Measurements from ENCODE around the gene PPP1R1C. TPM values are rescaled to one million over a fixed set of nuclear protein-coding genes. Genes with fewer than 3 reads are reported as not detected.
"Not testable (repeated sequence)": the region's sequence is repeated elsewhere in the genome, so short reads cannot be mapped to it uniquely, and the experiment has no call there.

Gene PPP1R1C
- total RNA-seq, 1 experiment from 2014 or later: 3.4 TPM

DNA sequence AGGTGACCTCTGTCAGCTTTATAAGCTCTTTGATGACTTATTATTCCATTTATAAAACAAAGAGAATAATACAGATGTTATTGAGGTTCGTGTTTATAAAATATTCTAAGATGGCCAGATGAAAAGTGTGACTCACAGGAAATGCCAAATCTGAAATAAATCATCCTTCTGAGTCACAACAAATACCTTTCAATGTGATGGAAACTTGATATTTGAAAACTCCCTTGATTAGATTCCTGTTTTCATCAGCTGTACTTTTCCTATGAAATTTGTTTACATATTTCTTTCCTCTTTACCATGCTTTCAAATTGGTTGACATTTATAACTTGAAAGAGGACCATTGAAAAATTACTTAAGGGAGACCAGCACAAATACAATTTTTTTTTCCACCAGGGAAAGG, 30.6 kb upstream of the PPP1R1C start (continued):
- TF ChIP-seq, protein P1, sequence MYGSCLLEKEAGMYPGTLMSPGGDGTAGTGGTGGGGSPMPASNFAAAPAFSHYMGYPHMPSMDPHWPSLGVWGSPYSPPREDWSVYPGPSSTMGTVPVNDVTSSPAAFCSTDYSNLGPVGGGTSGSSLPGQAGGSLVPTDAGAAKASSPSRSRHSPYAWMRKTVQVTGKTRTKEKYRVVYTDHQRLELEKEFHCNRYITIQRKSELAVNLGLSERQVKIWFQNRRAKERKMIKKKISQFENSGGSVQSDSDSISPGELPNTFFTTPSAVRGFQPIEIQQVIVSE (CRISPR knock-in tag; IDR thresholded peaks at IDR 0.05; ENCODE audit: borderline replicate concordance): no peak
- TF ChIP-seq RORB (CRISPR knock-in tag; IDR thresholded peaks at IDR 0.05) (no peak), FOXP1 (CRISPR knock-in tag; IDR thresholded peaks at IDR 0.05; ENCODE audit: borderline replicate concordance) (no peak), E2F5 (CRISPR knock-in tag; IDR thresholded peaks at IDR 0.05) (no peak), ELF4 (CRISPR knock-in tag; IDR thresholded peaks at IDR 0.05; ENCODE audit: low read depth) (no peak), IRF2 (CRISPR knock-in tag; IDR thresholded peaks at IDR 0.05; ENCODE audit: borderline replicate concordance, low read depth) (no peak), NFATC4 (CRISPR knock-in tag; IDR thresholded peaks at IDR 0.05) (no peak)
- TF ChIP-seq, protein P2, sequence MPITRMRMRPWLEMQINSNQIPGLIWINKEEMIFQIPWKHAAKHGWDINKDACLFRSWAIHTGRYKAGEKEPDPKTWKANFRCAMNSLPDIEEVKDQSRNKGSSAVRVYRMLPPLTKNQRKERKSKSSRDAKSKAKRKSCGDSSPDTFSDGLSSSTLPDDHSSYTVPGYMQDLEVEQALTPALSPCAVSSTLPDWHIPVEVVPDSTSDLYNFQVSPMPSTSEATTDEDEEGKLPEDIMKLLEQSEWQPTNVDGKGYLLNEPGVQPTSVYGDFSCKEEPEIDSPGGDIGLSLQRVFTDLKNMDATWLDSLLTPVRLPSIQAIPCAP (CRISPR knock-in tag; IDR thresholded peaks at IDR 0.05): no peak

- H3K27ac Mint-ChIP-seq; DNase-seq (ENCODE audit: low spot score); H3K4me3 Mint-ChIP-seq; POLR2A ChIA-PET; H3K27me3 Mint-ChIP-seq (ENCODE audit: low read depth); ATAC-seq; H3K4me1 Mint-ChIP-seq; H3K36me3 Mint-ChIP-seq; H3K9me3 Mint-ChIP-seq: not testable (repeated sequence)
- CTCF ChIA-PET: interaction anchor here (0.5 kb wide), 1 partner anchor 144 kb away, joined by 3 read pairs; no protein-coding TSS in a partner anchor
Measured at GRCh38 chr2:181955866-181956265, 29.8 kb upstream of the PPP1R1C start.

DNA sequence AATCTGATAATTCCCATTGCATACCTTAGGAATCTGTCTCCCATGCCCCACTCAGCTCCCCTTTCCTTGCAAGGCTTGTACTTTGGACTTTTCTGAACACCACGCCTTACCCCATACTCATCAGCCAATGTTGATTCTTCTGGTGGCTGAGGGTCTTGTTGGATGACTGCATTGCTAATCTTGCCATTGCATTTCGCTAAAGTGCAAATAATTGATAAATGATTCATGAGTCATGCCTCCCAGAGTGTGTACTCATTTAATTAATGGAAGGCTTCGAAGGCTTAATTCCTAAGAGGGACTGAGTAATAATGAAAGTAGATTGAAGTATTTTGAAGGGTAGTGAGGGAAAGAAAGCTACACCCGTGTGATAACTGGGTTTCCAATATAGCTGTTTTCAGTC, 28.0 kb upstream of the PPP1R1C start:
- DNase-seq (ENCODE audit: low spot score) (no peak), ATAC-seq (no peak)
- ChIA-PET POLR2A (no interaction called here), CTCF (no interaction called here)
- Mint-ChIP-seq H3K9me3 (peaks cover 6% of the 10 kb centered on the region; the same call in 1 of the 2 replicates), H3K27me3 (ENCODE audit: low read depth) (no peaks in the 10 kb centered on the region), H3K36me3 (no peaks in the 10 kb centered on the region), H3K4me3 (no peak overlapping the region), H3K27ac (no peak overlapping the region), H3K4me1 (peaks cover 9% of the 10 kb centered on the region; the same call in 1 of the 2 replicates)
- TF ChIP-seq, protein P3, sequence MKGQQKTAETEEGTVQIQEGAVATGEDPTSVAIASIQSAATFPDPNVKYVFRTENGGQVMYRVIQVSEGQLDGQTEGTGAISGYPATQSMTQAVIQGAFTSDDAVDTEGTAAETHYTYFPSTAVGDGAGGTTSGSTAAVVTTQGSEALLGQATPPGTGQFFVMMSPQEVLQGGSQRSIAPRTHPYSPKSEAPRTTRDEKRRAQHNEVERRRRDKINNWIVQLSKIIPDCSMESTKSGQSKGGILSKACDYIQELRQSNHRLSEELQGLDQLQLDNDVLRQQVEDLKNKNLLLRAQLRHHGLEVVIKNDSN (CRISPR knock-in tag; IDR thresholded peaks at IDR 0.05): no peak
- no peak for TF ChIP-seq RELA (CRISPR knock-in tag; IDR thresholded peaks at IDR 0.05; ENCODE audit: borderline replicate concordance)
- no peak for TF ChIP-seq IRF2 (CRISPR knock-in tag; IDR thresholded peaks at IDR 0.05; ENCODE audit: borderline replicate concordance, low read depth)
- TF ChIP-seq ZMAT4 (CRISPR knock-in tag; IDR thresholded peaks at IDR 0.05): no peak
- TF ChIP-seq NFATC4 (CRISPR knock-in tag; IDR thresholded peaks at IDR 0.05): no peak
- no peak for TF ChIP-seq FOXJ3 (CRISPR knock-in tag; IDR thresholded peaks at IDR 0.05; ENCODE audit: borderline replicate concordance)
- no peak for TF ChIP-seq ZNF232 (CRISPR knock-in tag; IDR thresholded peaks at IDR 0.05)
- no peak for TF ChIP-seq NR1H2 (CRISPR knock-in tag; IDR thresholded peaks at IDR 0.05)
- no peak for TF ChIP-seq JAZF1 (CRISPR knock-in tag; IDR thresholded peaks at IDR 0.05)
- TF ChIP-seq CBFB (CRISPR knock-in tag; IDR thresholded peaks at IDR 0.05; ENCODE audit: low read depth): no peak
- TF ChIP-seq ELF4 (CRISPR knock-in tag; IDR thresholded peaks at IDR 0.05; ENCODE audit: low read depth): no peak

DNA sequence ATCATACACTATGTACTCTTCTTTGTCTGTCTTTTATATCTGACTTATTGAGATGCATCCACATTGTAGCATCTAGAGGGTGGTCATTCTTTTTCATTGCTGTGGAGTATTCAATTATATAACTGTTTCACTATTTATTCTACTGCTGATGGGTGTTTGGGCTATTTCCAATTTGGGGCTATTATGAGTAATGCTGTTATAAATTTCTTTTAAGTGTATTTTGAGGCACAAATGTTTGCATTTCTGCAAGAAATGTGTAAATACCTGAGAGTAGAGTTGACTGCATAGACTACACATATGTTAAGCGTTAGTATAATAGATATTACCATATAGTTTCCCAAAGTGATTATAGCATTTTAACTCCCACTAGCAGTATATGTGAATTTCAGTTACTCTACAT, 26.9 kb upstream of the PPP1R1C start:
- Mint-ChIP-seq H3K27ac (no peak overlapping the region), H3K4me3 (no peak overlapping the region), H3K4me1 (peaks cover 6% of the 10 kb centered on the region; the same call in 1 of the 2 replicates), H3K9me3 (peaks cover 6% of the 10 kb centered on the region; the same call in 1 of the 2 replicates), H3K36me3 (no peaks in the 10 kb centered on the region), H3K27me3 (ENCODE audit: low read depth) (no peaks in the 10 kb centered on the region)
- CTCF ChIA-PET: no interaction called here
- ATAC-seq (no peak), DNase-seq (ENCODE audit: low spot score) (no peak)
- POLR2A ChIA-PET: no interaction called here
- TF ChIP-seq NFATC4 (CRISPR knock-in tag; IDR thresholded peaks at IDR 0.05) (no peak), CREB1 (CRISPR knock-in tag; IDR thresholded peaks at IDR 0.05) (no peak), PREB (CRISPR knock-in tag; IDR thresholded peaks at IDR 0.05; ENCODE audit: borderline replicate concordance) (no peak), ATF2 (CRISPR knock-in tag; IDR thresholded peaks at IDR 0.05; ENCODE audit: borderline replicate concordance, low read depth) (no peak), KAT7 (CRISPR knock-in tag; IDR thresholded peaks at IDR 0.05; ENCODE audit: borderline replicate concordance) (no peak)
- TF ChIP-seq, protein P4, sequence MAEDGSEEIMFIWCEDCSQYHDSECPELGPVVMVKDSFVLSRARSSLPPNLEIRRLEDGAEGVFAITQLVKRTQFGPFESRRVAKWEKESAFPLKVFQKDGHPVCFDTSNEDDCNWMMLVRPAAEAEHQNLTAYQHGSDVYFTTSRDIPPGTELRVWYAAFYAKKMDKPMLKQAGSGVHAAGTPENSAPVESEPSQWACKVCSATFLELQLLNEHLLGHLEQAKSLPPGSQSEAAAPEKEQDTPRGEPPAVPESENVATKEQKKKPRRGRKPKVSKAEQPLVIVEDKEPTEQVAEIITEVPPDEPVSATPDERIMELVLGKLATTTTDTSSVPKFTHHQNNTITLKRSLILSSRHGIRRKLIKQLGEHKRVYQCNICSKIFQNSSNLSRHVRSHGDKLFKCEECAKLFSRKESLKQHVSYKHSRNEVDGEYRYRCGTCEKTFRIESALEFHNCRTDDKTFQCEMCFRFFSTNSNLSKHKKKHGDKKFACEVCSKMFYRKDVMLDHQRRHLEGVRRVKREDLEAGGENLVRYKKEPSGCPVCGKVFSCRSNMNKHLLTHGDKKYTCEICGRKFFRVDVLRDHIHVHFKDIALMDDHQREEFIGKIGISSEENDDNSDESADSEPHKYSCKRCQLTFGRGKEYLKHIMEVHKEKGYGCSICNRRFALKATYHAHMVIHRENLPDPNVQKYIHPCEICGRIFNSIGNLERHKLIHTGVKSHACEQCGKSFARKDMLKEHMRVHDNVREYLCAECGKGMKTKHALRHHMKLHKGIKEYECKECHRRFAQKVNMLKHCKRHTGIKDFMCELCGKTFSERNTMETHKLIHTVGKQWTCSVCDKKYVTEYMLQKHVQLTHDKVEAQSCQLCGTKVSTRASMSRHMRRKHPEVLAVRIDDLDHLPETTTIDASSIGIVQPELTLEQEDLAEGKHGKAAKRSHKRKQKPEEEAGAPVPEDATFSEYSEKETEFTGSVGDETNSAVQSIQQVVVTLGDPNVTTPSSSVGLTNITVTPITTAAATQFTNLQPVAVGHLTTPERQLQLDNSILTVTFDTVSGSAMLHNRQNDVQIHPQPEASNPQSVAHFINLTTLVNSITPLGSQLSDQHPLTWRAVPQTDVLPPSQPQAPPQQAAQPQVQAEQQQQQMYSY (CRISPR knock-in tag; IDR thresholded peaks at IDR 0.05): no peak
